Measurements from ENCODE around the gene FAM156A.
"Not testable (repeated sequence)": the region's sequence is repeated elsewhere in the genome, so short reads cannot be mapped to it uniquely, and the experiment has no call there.

FAM156A gene

DNA sequence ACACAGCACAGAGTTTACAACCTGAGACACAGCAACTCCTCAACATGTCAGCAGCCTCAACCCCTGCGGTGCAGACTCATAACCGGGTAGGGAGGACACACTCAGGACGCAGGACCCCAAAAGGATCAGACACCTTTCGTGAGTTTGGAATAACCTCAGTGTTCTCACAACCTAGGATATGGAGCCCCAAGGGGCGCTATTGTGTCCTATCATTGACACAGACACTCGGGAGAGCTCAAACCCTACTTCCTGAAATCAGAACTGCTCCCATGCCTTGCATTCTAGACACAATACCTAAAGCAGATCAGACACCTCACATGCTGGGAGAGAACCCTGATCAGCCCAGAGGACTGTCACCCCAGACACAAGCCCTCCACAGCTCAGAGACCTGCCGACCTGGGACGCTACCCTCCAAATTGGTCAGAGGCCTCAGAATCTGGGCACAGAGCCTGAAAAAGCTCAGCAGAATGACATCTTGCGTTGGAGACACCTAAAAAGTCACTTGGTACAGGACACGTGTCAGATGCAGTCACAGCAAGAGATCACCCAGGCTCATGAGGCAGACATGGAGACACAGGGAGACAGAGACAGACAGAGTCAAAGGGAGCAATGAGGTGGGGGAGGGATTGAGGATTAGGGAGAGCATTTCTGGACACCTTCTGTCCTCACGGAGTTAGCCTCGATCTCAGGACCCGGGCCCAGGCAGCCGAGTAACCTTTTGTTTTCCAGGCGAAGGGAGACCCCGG is 8.8 kb upstream of the FAM156A start:
- DNase-seq (ENCODE audit: low read depth): not testable (repeated sequence)

DNA sequence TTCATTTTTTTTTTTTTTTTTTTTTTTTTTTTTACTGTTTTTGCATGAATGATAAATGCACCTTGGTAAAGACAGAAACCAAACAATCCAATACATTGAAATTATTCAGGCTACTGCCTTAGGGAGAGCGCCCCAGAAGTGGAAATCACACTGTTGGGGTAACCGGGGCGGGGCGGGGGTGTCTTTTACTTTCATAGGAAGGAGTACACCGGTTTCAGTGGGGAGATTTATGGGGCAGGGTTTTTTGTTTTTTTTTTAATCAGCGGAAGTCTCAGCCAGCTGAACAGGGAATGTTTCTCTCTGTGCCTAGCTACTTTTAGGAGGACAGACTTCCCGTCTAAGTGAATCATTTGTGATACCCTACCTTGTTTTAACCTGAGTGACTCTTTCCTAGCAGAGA is 643 bp upstream of the FAM156A start:
- not testable (repeated sequence) for DNase-seq (ENCODE audit: low read depth)

DNA sequence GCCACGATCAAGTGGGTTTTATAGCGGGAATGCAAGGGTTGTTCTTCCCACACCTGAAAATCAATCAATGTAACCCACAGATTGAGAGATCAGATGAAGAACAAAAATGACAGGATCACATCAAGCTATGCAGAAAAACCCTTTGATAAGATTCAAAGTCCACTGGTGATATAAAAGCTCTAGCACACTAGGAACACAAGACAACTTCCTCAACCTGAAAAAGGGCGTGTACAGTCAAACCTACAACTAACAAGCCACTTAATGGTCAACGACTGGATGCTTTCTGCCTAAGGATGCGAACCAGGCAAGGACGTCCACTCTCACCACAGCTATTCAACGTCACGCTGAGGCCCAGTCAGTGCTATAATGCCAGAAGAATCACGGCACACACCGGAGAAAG is 8.4 kb downstream of the FAM156A start:
- DNase-seq (ENCODE audit: low read depth): not testable (repeated sequence)

DNA sequence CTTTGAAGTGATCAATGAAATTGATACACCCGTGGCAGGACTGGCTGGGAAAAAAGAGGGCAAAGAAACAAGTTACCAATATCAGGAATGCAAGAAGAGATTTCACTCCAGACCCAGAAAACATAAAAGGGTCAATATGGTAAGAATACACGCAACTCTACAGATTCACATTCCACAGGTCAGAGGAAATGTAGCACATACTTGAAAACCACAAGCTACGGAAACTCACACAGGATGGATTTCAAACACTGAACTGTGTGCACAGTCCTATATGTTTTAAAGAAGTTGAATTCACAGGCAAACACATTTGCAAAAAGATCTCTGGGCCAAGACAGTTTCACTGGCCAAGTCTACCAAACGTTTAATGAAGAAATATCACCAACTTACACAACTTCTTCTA is 9.0 kb downstream of the FAM156A start:
- DNase-seq (ENCODE audit: low read depth): not testable (repeated sequence)

DNA sequence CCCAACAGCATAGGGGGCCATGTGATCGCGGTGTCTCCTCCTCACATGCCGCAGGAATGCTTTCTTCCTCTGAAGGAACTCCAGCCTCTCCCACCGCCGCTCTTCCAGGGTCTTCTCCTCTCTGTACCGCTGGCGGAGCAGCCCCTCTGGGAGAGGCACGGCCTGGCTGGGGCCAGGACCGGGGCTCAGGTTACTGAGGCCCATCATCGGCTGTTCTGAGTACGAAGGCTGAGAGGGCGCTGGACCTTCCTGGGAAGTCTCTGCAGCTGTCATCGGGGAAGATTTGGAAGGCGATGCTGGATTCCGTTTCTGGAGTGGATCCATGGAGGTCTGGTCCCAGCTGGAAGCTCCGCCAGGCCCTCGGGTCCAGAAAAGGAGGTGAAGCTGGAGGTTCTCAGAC is 10.1 kb downstream of the FAM156A start:
- not testable (repeated sequence) for DNase-seq (ENCODE audit: low read depth)

DNA sequence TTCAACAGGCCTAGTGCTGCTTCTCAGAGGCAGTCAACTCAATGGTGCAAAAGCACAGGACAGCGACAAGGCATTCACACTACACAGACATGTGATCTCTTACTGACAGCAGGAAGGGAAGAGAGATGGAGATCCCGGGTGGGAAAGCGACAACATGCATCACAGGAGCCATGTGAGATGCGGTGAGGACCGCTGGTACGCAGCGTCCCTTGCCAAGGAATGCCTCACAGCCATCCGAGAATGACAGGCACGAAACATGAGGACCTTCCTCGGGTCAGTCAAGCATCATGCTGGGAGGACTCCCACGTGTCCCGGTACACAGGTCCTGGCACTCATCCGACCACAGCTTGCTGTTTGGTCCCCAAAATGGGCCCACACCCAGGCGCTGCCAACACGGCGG is 10.8 kb downstream of the FAM156A start:
- not testable (repeated sequence) for DNase-seq (ENCODE audit: low read depth)

DNA sequence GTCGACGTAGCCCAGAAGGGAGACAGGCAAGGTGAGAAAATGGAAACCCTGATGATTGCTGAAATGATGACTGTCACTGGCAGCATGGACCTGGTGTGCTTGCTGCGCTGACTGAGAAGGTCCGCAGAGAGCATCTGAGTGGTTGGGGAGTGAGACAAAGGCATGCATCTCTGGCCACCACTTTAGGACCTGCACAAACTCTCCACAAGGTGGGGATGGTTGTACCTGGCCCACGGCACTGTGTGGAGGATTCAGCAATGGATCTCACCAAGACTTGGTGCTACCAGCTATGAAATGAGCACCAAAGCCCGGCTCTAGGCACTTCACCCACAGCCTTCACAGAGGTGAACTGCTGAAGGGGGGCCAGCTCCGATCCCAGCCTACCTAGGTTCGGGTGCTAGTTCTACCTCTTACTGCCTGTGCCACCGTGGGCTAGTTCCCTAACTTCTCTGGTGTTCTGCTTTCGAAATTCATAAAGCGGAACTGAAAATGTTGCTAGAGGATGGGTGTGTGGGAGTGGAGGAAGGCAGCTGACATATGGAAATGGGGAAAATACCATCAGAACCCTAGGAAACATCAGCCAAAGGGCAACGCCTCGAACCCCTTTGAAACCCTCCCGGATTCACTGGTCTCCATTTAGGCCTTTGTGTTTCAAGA is 12.4 kb downstream of the FAM156A start:
- not testable (repeated sequence) for DNase-seq (ENCODE audit: low read depth)

DNA sequence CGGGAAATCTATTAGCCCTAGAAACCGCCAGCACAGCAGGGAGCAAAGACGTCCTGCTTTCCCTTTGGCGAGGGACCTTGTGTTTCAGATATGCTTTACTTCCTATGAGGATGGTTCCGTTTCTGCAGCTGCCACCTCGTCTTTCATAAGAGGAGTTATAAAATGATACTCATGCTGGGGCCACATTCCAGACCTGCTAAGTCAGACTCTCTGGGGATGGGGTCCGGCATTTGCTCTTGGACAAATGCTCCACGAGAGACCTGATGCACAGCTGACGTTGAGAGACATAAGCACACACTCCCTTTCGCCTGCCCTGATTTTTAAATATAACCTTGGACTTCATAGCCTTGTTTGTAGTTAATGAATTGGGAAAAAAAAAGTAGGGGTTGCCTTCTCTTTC is 16.6 kb downstream of the FAM156A start:
- not testable (repeated sequence) for DNase-seq (ENCODE audit: low read depth)

DNA sequence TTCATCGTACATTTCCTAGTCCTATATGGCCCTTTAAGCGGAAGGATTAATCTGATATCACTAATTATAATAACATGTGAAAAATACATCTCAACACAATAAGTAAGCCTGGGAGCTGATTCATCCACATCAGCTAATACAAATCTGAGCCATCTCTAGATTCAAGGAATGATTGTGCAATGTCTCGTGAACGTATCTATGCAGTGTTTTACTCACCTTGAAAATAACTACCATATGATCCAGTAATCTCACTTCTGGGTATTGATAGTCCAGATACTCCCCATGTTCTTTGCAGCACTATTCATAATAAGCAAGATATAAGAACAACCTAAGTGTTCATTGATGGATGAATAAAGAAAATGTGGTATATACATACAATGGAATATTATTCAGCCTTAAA is 17.6 kb downstream of the FAM156A start:
- DNase-seq (ENCODE audit: low read depth): not testable (repeated sequence)

DNA sequence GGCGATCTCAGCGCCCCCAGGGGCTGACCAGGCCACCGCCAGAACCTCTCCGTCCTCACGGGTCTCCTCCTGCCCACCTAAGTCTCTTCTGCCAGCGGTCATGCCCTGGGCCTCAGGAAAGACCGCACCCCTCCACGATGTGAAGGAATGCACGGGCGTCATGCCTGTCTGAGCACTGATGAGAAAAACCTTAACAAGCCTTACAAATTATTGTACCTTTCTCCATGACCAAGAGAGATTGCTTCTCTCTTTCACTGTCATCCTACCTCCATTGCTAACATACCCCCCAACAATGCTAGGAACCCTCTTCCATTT is 22.9 kb downstream of the FAM156A start:
- DNase-seq (ENCODE audit: low read depth): not testable (repeated sequence)

DNA sequence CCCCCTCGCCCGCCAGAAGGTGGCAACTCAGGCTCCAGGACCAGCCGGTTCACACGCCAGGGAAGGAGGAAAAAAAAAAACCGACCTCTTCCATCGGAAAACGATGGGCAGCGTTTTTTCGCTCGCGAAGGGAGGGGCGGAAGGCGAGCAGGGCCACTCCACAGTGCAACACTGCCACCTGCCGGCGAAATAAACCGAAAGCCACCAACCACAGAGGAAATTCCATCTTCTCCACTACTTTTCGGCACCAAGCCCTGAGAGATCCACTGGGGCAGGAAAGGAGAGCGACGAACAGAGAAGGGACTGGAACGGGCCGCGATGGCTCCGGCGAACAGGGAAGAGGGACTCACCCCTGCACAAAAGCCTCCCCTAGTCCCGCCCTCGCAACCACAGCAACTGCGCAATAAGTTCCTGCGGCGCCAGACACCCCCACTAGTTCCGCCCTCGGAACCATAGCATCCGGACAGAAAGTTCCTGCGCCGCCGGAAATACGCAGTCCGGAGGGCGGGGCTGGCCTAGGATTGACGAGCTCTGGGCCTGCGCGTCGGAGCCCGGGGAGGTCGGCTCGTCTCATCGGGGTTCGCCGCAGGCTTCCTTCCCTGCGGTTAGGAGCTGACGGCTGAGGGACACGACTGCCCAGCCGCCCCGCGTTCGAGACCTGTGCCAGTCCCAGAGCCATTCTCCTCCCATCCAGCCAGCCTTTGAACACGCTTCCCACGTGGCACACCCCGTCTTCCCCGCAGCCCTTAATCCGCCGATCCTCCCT is 23.4 kb downstream of the FAM156A start:
- peak; percentile 64 for DNase-seq (ENCODE audit: low read depth)

DNA sequence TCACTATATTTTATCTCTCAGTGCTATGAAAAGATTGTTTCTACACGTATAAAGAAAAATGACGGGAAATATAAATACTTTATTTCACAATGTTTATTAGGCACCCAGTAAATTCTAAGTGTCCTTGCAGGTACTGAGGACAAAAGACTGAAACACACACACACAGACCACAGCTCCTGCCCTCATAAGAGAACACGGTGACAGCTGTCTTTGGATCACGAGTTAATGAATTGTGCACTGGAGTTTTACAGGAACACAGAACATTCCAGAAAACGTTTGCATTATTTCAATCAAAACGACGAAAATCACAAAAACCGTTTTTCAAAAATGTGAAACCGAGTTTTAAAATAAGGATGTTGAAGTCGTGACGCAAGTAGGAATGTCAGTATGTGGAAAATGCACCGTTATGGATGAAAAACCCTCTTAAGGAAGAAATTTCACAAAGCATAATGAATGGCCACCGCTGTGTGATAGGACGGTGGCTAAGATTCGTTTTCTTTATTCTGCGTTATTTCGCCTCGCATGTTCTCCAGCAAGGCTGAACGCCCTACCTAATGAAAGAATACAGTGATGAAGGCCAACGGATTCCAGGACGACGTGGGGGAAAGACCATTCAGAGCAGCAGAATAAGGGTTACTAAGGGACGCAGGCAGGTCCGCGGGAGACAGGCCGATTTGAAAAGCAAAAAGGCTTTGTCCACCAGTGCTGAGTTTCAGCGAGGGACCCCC is 24.2 kb downstream of the FAM156A start:
- no peak for DNase-seq (ENCODE audit: low read depth)

DNA sequence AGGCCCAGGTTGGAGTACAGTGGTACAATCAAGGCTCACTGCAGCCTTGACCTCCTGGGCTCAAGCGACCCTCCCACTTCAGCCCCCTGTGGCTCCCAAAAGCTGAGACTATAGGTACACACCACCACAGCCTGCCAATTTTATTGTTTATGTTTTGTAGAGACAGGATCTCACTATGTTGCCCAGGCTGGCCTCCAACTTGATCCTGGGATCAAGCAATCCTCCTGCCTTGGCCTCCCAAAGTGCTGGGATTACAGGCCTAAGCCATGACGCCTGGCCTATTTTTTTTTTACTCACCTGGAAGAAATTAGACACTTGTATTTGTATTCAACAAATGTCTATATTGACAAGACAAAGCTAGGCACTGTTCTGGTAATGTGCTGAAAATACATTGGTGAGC is 25.1 kb downstream of the FAM156A start:
- no peak for DNase-seq (ENCODE audit: low read depth)

DNA sequence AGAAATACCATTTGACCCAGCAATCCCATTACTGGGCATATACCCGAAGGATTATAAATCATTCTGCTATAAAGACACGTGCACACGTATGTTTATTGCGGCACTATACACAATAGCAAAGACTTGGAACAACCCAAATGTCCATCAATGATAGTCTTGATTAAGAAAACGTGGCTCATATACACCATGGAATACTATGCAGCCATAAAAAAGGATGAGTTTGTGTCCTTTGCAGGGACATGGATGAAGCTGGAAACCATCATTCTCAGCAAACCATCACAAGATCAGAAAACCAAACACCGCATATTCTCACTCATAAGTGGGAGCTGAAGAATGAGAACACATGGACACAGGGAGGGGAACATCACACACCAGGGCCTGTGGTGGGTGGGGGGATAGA is 28.1 kb downstream of the FAM156A start:
- not testable (repeated sequence) for DNase-seq (ENCODE audit: low read depth)

DNA sequence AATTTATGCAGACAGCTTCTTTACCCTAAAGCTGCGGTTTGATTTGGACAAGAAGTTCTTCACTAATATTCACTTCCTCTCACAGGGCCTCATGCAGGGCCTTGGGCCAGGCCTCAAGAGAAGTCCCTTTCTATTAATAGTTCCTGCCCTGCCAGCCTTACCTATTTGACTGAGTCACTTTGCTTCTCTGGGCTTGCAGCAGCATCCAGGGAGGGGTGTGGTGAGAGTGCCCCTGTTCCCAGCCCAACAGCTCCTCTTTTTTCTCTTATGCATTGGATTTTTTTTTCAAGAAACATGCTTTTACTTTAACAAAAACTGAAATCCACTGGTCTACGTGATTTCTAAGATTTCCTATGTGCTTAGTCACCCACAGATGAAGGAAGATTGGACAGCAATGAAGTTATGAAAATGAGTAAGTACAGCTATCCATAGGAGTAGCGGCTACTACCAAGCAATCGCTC is 34.5 kb downstream of the FAM156A start:
- DNase-seq (ENCODE audit: low read depth): no peak

DNA sequence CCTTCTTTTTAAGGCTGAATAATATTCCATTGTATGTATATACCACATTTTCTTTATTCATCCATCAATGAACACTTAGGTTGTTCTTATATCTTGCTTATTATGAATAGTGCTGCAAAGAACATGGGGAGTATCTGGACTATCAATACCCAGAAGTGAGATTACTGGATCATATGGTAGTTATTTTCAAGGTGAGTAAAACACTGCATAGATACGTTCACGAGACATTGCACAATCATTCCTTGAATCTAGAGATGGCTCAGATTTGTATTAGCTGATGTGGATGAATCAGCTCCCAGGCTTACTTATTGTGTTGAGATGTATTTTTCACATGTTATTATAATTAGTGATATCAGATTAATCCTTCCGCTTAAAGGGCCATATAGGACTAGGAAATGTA is 43.6 kb downstream of the FAM156A start:
- not testable (repeated sequence) for DNase-seq (ENCODE audit: low read depth)

DNA sequence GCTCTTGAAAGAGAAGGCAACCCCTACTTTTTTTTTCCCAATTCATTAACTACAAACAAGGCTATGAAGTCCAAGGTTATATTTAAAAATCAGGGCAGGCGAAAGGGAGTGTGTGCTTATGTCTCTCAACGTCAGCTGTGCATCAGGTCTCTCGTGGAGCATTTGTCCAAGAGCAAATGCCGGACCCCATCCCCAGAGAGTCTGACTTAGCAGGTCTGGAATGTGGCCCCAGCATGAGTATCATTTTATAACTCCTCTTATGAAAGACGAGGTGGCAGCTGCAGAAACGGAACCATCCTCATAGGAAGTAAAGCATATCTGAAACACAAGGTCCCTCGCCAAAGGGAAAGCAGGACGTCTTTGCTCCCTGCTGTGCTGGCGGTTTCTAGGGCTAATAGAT is 44.6 kb downstream of the FAM156A start:
- DNase-seq (ENCODE audit: low read depth): not testable (repeated sequence)

DNA sequence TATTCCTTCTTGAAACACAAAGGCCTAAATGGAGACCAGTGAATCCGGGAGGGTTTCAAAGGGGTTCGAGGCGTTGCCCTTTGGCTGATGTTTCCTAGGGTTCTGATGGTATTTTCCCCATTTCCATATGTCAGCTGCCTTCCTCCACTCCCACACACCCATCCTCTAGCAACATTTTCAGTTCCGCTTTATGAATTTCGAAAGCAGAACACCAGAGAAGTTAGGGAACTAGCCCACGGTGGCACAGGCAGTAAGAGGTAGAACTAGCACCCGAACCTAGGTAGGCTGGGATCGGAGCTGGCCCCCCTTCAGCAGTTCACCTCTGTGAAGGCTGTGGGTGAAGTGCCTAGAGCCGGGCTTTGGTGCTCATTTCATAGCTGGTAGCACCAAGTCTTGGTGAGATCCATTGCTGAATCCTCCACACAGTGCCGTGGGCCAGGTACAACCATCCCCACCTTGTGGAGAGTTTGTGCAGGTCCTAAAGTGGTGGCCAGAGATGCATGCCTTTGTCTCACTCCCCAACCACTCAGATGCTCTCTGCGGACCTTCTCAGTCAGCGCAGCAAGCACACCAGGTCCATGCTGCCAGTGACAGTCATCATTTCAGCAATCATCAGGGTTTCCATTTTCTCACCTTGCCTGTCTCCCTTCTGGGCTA is 48.9 kb downstream of the FAM156A start:
- not testable (repeated sequence) for DNase-seq (ENCODE audit: low read depth)

DNA sequence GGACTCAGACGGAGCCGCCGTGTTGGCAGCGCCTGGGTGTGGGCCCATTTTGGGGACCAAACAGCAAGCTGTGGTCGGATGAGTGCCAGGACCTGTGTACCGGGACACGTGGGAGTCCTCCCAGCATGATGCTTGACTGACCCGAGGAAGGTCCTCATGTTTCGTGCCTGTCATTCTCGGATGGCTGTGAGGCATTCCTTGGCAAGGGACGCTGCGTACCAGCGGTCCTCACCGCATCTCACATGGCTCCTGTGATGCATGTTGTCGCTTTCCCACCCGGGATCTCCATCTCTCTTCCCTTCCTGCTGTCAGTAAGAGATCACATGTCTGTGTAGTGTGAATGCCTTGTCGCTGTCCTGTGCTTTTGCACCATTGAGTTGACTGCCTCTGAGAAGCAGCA is 50.4 kb downstream of the FAM156A start:
- DNase-seq (ENCODE audit: low read depth): not testable (repeated sequence)

DNA sequence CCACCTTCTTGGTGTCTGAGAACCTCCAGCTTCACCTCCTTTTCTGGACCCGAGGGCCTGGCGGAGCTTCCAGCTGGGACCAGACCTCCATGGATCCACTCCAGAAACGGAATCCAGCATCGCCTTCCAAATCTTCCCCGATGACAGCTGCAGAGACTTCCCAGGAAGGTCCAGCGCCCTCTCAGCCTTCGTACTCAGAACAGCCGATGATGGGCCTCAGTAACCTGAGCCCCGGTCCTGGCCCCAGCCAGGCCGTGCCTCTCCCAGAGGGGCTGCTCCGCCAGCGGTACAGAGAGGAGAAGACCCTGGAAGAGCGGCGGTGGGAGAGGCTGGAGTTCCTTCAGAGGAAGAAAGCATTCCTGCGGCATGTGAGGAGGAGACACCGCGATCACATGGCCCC is 51.2 kb downstream of the FAM156A start:
- DNase-seq (ENCODE audit: low read depth): not testable (repeated sequence)

DNA sequence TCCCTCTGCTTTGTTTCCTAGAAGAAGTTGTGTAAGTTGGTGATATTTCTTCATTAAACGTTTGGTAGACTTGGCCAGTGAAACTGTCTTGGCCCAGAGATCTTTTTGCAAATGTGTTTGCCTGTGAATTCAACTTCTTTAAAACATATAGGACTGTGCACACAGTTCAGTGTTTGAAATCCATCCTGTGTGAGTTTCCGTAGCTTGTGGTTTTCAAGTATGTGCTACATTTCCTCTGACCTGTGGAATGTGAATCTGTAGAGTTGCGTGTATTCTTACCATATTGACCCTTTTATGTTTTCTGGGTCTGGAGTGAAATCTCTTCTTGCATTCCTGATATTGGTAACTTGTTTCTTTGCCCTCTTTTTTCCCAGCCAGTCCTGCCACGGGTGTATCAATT is 52.2 kb downstream of the FAM156A start:
- DNase-seq (ENCODE audit: low read depth): not testable (repeated sequence)

DNA sequence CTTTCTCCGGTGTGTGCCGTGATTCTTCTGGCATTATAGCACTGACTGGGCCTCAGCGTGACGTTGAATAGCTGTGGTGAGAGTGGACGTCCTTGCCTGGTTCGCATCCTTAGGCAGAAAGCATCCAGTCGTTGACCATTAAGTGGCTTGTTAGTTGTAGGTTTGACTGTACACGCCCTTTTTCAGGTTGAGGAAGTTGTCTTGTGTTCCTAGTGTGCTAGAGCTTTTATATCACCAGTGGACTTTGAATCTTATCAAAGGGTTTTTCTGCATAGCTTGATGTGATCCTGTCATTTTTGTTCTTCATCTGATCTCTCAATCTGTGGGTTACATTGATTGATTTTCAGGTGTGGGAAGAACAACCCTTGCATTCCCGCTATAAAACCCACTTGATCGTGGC is 52.8 kb downstream of the FAM156A start:
- DNase-seq (ENCODE audit: low read depth): not testable (repeated sequence)
